HG03196 (cell line): ENCODE results near the gene SAP30L.

Source experiments
- ATAC-seq: cut with Tn5 transposase; IDR thresholded peaks from one replicate; pipeline ENCODE4 v1.9.1; 2021; ENCODE audit not compliant: unreplicated experiment

Gene SAP30L

GRCh38 chr5:154505567-154505966 is 59.8 kb downstream of the SAP30L start:
- no peak for ATAC-seq

GRCh38 chr5:154506049-154506715 is 60.4 kb downstream of the SAP30L start:
- ATAC-seq: no peak

GRCh38 chr5:154506716-154507080 is 60.9 kb downstream of the SAP30L start:
- ATAC-seq: no peak

GRCh38 chr5:154508114-154508513 is 62.3 kb downstream of the SAP30L start:
- ATAC-seq: no peak

- ATAC-seq: no peak
Measured at GRCh38 chr5:154509784-154510555, 64.2 kb downstream of the SAP30L start.
